CD14-positive monocyte (primary cell): ENCODE results near the gene TMEM120B. TPM values are rescaled to one million over a fixed set of nuclear protein-coding genes. Genes with fewer than 3 reads are reported as not detected.

Experiments used
- DNase-seq, 3 donors: peaks; one replicate each; pipeline ENCODE4 v3.0.0-alpha.2; 2011 to 2022
- H2AFZ ChIP-seq: 2 replicates; pipeline ENCODE4 v1.6.0; 2012; ENCODE audit warnings: mild to moderate bottlenecking, low read depth, low read length, inconsistent platforms; ENCODE audit not compliant: insufficient read depth, poor library complexity, severe bottlenecking
- H3K27ac ChIP-seq, 2 donors: 1 replicate in 1 of 2; 2 replicates in 1 of 2; pipeline ENCODE4 v1.5.1; 2012 to 2013; ENCODE audit warnings: low read length in 2 of 2, control low read depth in 1 of 2, inconsistent platforms in 1 of 2, low read depth in 1 of 2, mild to moderate bottlenecking in 1 of 2
- H3K27me3 ChIP-seq, 2 donors: one replicate each; pipeline versions ENCODE4 v1.6.0 to v1.6.1; 2011 to 2013; ENCODE audit warnings: low read length in 2 of 2; ENCODE audit not compliant: control insufficient read depth in 2 of 2, insufficient read depth in 2 of 2
- H3K36me3 ChIP-seq, 2 donors: replicated peaks in 1 of 2; 1 replicate in 1 of 2; 2 replicates in 1 of 2; pipeline versions ENCODE4 v1.5.1 to v1.6.1; 2012 to 2013; ENCODE audit warnings: low read length in 2 of 2, control low read depth in 1 of 2, inconsistent platforms in 1 of 2, mild to moderate bottlenecking in 1 of 2; ENCODE audit not compliant: insufficient read depth in 2 of 2, control insufficient read depth in 1 of 2
- H3K4me1 ChIP-seq, 2 donors: 1 replicate in 1 of 2; 2 replicates in 1 of 2; pipeline versions ENCODE4 v1.5.1 to v1.6.1; 2012 to 2013; ENCODE audit warnings: low read length in 2 of 2, control low read depth in 1 of 2, inconsistent platforms in 1 of 2, mild to moderate bottlenecking in 1 of 2, moderate library complexity in 1 of 2; ENCODE audit not compliant: insufficient read depth in 2 of 2, control insufficient read depth in 1 of 2
- H3K4me2 ChIP-seq: replicated peaks from 2 replicates; pipeline ENCODE3; 2012; ENCODE audit warnings: low read length, moderate library complexity, mild to moderate bottlenecking; ENCODE audit not compliant: poor library complexity, severe bottlenecking; ENCODE audit errors: extremely low read depth
- H3K4me3 ChIP-seq, 3 experiments: fragments of 200-600 bp in 1 of 3; sonication (generic) in 1 of 3; replicated peaks in 1 of 3; 1 replicate in 2 of 3; 2 replicates in 1 of 3; pipeline ENCODE4 v1.5.1; 2011 to 2013; ENCODE audit warnings: low read length in 3 of 3, mild to moderate bottlenecking in 3 of 3, control low read depth in 2 of 3, low read depth in 2 of 3, inconsistent platforms in 1 of 3, moderate library complexity in 1 of 3
- H3K79me2 ChIP-seq: 2 replicates; pipeline ENCODE4 v1.6.0; 2012; ENCODE audit warnings: mild to moderate bottlenecking, control low read depth, inconsistent platforms, low read length, moderate library complexity; ENCODE audit not compliant: insufficient read depth
- H3K9ac ChIP-seq: 2 replicates; pipeline ENCODE4 v1.6.0; 2017; ENCODE audit warnings: low read length, mild to moderate bottlenecking; ENCODE audit not compliant: insufficient read depth, poor library complexity, severe bottlenecking
- H3K9me3 ChIP-seq, 2 donors: replicated peaks in 1 of 2; 1 replicate in 1 of 2; 2 replicates in 1 of 2; pipeline versions ENCODE4 v1.5.1 to v1.6.1; 2012 to 2013; ENCODE audit warnings: low read length in 2 of 2, control low read depth in 1 of 2; ENCODE audit not compliant: control insufficient read depth in 1 of 2, insufficient read depth in 1 of 2
- H4K20me1 ChIP-seq: 2 replicates; pipeline ENCODE4 v1.6.0; 2012; ENCODE audit warnings: mild to moderate bottlenecking, low read length, control low read depth, moderate library complexity; ENCODE audit not compliant: insufficient read depth
- H3K27ac Mint-ChIP-seq, 7 donors: one replicate each; pipeline ENCODE4 v1.8.0; 2020; ENCODE audit warnings: mild to moderate bottlenecking in 7 of 7, mixed read lengths in 7 of 7, moderate library complexity in 6 of 7, inconsistent platforms in 2 of 7
- H3K27me3 Mint-ChIP-seq, 3 donors: one replicate each; pipeline ENCODE4 v1.8.0; 2021 to 2022; ENCODE audit warnings: low read depth in 3 of 3, mild to moderate bottlenecking in 3 of 3, mixed read lengths in 3 of 3, moderate library complexity in 3 of 3, inconsistent platforms in 1 of 3
- H3K36me3 Mint-ChIP-seq, 2 donors: one replicate each; pipeline ENCODE4 v1.8.0; 2020; ENCODE audit warnings: mixed read lengths in 2 of 2, inconsistent platforms in 1 of 2, mild to moderate bottlenecking in 1 of 2
- H3K4me1 Mint-ChIP-seq: one replicate; pipeline ENCODE4 v1.8.0; 2020; ENCODE audit warnings: mild to moderate bottlenecking, mixed read lengths
- H3K4me3 Mint-ChIP-seq, 2 donors: one replicate each; pipeline ENCODE4 v1.8.0; 2020; ENCODE audit warnings: mild to moderate bottlenecking in 2 of 2, mixed read lengths in 2 of 2, moderate library complexity in 1 of 2
- H3K9me3 Mint-ChIP-seq, 7 donors: one replicate each; pipeline ENCODE4 v1.8.0; 2020 to 2022; ENCODE audit warnings: mixed read lengths in 7 of 7, mild to moderate bottlenecking in 6 of 7, moderate library complexity in 6 of 7, inconsistent platforms in 2 of 7
- CTCF ChIP-seq: fragments of 200-600 bp; IDR thresholded peaks from one replicate; pipeline ENCODE4 v1.8.0; 2022; ENCODE audit warnings: antibody characterized with exemption, mild to moderate bottlenecking
- WGBS: methylation state at CpG from one replicate; pipeline ENCODE4 v1.1.5; 2013; ENCODE audit warnings: missing lambda C conversion rate; ENCODE audit not compliant: insufficient coverage; 5-methylcytosine and 5-hydroxymethylcytosine counted together
- intact Hi-C, 2 donors: fragments of 100-400 bp; cut with micrococcal nuclease; formaldehyde crosslinking; loops; one replicate each; pipeline versions ENCODE4 v1.15.0 to v1.15.1; 2023
- polyA plus RNA-seq, 3 donors: library from polyadenylated mRNA; depleted of rRNA in 1 of 3; unstranded in 2 of 3; stranded (reverse) in 1 of 3; fragments of 300-500 nt in 2 of 3; fragments of >200 nt in 1 of 3; fragmentation: Illumina TruSeq in 2 of 3; gene quantifications; 1 replicate in 2 of 3; 2 replicates in 1 of 3; pipeline ENCODE4 v1.2.3, GENCODE V29; 2012 to 2021

Gene TMEM120B
- polyA plus RNA-seq, 3 donors: 0.65 to 2.4 (median 1.1) TPM

- H3K4me3 ChIP-seq: no peak overlapping the region
- peaks cover 92% of the 10 kb centered on the region for H4K20me1 ChIP-seq
- Mint-ChIP-seq H3K27ac (peak overlapping the region in 2 of 7 donors; percentile 22 to 43), H3K9me3 (no peaks in the 10 kb centered on the region), H3K36me3 (peaks cover 71 to 97% of the 10 kb centered on the region in 2 donors), H3K4me3 (no peak overlapping the region), H3K4me1 (no peaks in the 10 kb centered on the region), H3K27me3 (no peaks in the 10 kb centered on the region)
- no peaks in the 10 kb centered on the region for H3K9me3 ChIP-seq
- H3K36me3 ChIP-seq: peaks cover 82 to 96% of the 10 kb centered on the region in 2 donors
- H3K27me3 ChIP-seq: no peaks in the 10 kb centered on the region
- H3K4me2 ChIP-seq: no peak overlapping the region
- H3K27ac ChIP-seq: no peak overlapping the region
- no peaks in the 10 kb centered on the region for H3K4me1 ChIP-seq
- H2AFZ ChIP-seq: no peak overlapping the region
- H3K9ac ChIP-seq: no peak overlapping the region
- TF ChIP-seq CTCF: no peak
- H3K79me2 ChIP-seq: peaks cover 71% of the 10 kb centered on the region
- intact Hi-C loops: no loop called here
- WGBS: 96% methylated on average over 21 of the region's 22 CpGs
- no peak for DNase-seq
Measured at GRCh38 chr12:121819212-121819949, 106.8 kb downstream of the TMEM120B start.

- Histone ChIP-seq H4K20me1 (peaks cover 92% of the 10 kb centered on the region), H3K9me3 (no peaks in the 10 kb centered on the region), H2AFZ (no peak overlapping the region), H3K27ac (no peak overlapping the region), H3K9ac (no peak overlapping the region), H3K4me3 (no peak overlapping the region), H3K36me3 (peaks cover 82 to 96% of the 10 kb centered on the region in 2 donors), H3K79me2 (peaks cover 65% of the 10 kb centered on the region), H3K4me1 (no peaks in the 10 kb centered on the region), H3K27me3 (no peaks in the 10 kb centered on the region), H3K4me2 (no peak overlapping the region)
- DNase-seq: no peak
- Mint-ChIP-seq H3K9me3 (no peaks in the 10 kb centered on the region), H3K27ac (peak overlapping the region in 1 of 7 donors; percentile 11), H3K4me1 (no peaks in the 10 kb centered on the region), H3K36me3 (peaks cover 69 to 97% of the 10 kb centered on the region in 2 donors), H3K27me3 (no peaks in the 10 kb centered on the region), H3K4me3 (no peak overlapping the region)
- no peak for TF ChIP-seq CTCF
- intact Hi-C loops: no loop called here
- 96% methylated on average over 6 of the region's 7 CpGs for WGBS
Measured at GRCh38 chr12:121820056-121820455, 107.5 kb downstream of the TMEM120B start.
